ENCODE data around the gene KCTD7.
"Not testable (repeated sequence)": the region's sequence is repeated elsewhere in the genome, so short reads cannot be mapped to it uniquely, and the experiment has no call there.

Gene KCTD7

DNA sequence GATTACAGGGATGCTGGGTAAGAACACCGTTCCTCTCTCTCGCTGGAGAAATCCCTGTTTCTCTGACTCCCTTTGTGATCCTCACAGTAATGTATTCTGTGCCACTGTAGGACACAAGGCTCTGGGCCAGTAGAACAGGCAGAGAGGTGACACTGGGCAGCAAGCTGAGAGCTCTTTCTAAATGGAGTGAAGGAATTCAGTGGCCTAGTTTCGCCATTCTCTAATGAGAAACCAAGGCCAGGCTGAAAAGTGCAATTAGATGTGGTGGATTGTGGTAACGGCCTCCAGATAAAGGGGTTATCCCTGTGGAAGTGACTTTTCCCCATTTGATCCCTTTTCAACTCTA, 12.8 kb downstream of the KCTD7 start:
- TF ChIP-seq, protein P1, sequence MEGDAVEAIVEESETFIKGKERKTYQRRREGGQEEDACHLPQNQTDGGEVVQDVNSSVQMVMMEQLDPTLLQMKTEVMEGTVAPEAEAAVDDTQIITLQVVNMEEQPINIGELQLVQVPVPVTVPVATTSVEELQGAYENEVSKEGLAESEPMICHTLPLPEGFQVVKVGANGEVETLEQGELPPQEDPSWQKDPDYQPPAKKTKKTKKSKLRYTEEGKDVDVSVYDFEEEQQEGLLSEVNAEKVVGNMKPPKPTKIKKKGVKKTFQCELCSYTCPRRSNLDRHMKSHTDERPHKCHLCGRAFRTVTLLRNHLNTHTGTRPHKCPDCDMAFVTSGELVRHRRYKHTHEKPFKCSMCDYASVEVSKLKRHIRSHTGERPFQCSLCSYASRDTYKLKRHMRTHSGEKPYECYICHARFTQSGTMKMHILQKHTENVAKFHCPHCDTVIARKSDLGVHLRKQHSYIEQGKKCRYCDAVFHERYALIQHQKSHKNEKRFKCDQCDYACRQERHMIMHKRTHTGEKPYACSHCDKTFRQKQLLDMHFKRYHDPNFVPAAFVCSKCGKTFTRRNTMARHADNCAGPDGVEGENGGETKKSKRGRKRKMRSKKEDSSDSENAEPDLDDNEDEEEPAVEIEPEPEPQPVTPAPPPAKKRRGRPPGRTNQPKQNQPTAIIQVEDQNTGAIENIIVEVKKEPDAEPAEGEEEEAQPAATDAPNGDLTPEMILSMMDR (conservative IDR thresholded peaks at IDR 0.05) = no peak
- peak overlapping the region; percentile 36 for H3K27ac ChIP-seq

GRCh38 chr7:66642186-66642585, 13.5 kb downstream of the KCTD7 start:
- peak overlapping the region; percentile 36; the same call in 1 of the 2 replicates for H3K27ac ChIP-seq
- TF ChIP-seq, protein P1 (conservative IDR thresholded peaks at IDR 0.05) = no peak

DNA sequence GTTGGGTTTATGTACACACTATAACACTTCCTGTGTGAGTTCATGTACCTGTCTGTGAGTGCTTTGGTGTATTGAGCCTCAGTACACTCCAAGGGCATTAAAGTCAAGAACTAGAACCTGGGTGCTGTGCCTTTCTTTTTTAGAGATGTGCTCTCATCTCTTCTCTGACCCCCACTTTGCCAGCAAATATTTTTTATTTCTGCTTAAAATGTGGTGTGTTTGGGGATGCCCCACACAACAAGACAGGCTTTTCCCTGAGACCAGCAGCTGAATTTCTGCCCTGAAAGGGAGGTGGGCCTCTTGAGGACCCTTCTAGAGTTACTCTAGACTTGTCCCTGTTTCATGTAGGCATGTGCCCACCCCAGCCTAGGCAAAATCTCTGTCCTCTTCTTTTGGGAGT, 14.3 kb downstream of the KCTD7 start:
- H3K27ac ChIP-seq = peak overlapping the region; percentile 36; the same call in 1 of the 2 replicates
- TF ChIP-seq, protein P1 (conservative IDR thresholded peaks at IDR 0.05) = no peak

DNA sequence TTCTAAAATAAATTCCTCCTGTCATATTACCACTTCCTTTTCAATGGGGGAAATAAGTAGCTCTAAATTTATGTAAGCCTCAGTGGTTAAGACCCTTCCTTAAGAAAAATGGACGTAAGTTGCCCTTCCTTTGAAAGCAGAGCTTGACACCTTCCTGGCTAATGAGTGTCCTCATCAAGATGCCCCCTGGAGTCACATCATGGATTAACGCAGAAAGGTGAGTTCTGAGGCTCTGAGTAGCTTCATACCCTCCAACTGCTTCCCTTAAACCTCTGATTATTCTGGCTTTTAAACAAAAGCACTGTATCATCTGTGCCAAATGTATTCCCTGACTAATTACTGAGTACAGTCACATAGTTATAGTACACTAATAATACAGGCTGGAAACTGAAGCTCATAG, 14.7 kb downstream of the KCTD7 start:
- H3K27ac ChIP-seq = no peak overlapping the region
- TF ChIP-seq, protein P1 (conservative IDR thresholded peaks at IDR 0.05) = no peak

GRCh38 chr7:66651026-66651425, 22.3 kb downstream of the KCTD7 start:
- H3K27ac ChIP-seq = not testable (repeated sequence)

GRCh38 chr7:66653719-66654274, 25.1 kb downstream of the KCTD7 start:
- peak overlapping the region; percentile 96 for H3K27ac ChIP-seq
- TF ChIP-seq, protein P1 (conservative IDR thresholded peaks at IDR 0.05) = 0 out of 2 replicates have a peak, but pooled peaks have one; percentile 27

- TF ChIP-seq, protein P1 (conservative IDR thresholded peaks at IDR 0.05) = peak; percentile 4; the same call in 1 of the 2 replicates
Measured at GRCh38 chr7:66654275-66655112, 25.8 kb downstream of the KCTD7 start.

More at GRCh38 chr7:66654275-66655112, 25.8 kb downstream of the KCTD7 start:
- H3K27ac ChIP-seq = peak overlapping the region; percentile 96
